Prostate gland (tissue), 2 donors: ENCODE results near the gene BTBD9. TPM values are rescaled to one million over a fixed set of nuclear protein-coding genes. Genes with fewer than 3 reads are reported as not detected.

Experiments
- DNase-seq: peaks from one replicate; pipeline ENCODE4 v3.0.0-alpha.2; 2019; ENCODE audit warnings: low spot score
- H3K27ac ChIP-seq, 2 donors: fragments of 200-600 bp; sonication (generic); 2 replicates each; pipeline ENCODE4 v1.5.1; 2017 to 2019
- H3K27me3 ChIP-seq: fragments of 200-600 bp; sonication (generic); replicated peaks from 2 replicates; pipeline ENCODE4 v1.5.1; 2019; ENCODE audit not compliant: insufficient read depth
- H3K36me3 ChIP-seq, 2 donors: fragments of 200-600 bp; sonication (generic); 1 replicate in 1 of 2; 2 replicates in 1 of 2; pipeline versions ENCODE4 v1.5.1 to v1.8.1; 2017 to 2019
- H3K4me1 ChIP-seq: fragments of 200-600 bp; sonication (generic); replicated peaks from 2 replicates; pipeline ENCODE4 v1.5.1; 2019
- H3K4me3 ChIP-seq, 2 donors: fragments of 200-600 bp; sonication (generic); 2 replicates each; pipeline ENCODE4 v1.5.1; 2017 to 2019
- H3K9me3 ChIP-seq: fragments of 200-600 bp; sonication (generic); 2 replicates; pipeline ENCODE4 v1.5.1; 2017
- POLR2A ChIP-seq: fragments of 450-650 bp; IDR thresholded peaks from one replicate; pipeline ENCODE4 v1.6.1; 2016; ENCODE audit warnings: antibody characterized with exemption, mild to moderate bottlenecking
- POLR2AphosphoS5 ChIP-seq: sonication (generic); formaldehyde crosslinking; IDR thresholded peaks from one replicate; pipeline ENCODE4 v1.6.1; 2017; ENCODE audit warnings: antibody characterized with exemption
- WGBS: methylation state at CpG from one replicate; pipeline ENCODE4 v1.1.5; 2018; 5-methylcytosine and 5-hydroxymethylcytosine counted together
- intact Hi-C: fragments of 100-400 bp; cut with DNase I; formaldehyde crosslinking; loops from one replicate; pipeline ENCODE4 v1.14.2; 2022
- total RNA-seq, 2 donors: library from RNA; depleted of rRNA; stranded (reverse); fragments of >200 nt; gene quantifications; one replicate each; pipeline ENCODE4 v1.1.0, GENCODE V29; 2016
- TF ChIP-seq, protein P1 (sequence below), 4 experiments: fragments of 200-600 bp in 2 of 4; fragments of 450-650 bp in 2 of 4; sonication (generic) in 2 of 4; IDR thresholded peaks; 1 replicate in 3 of 4; 2 replicates in 1 of 4; pipeline ENCODE4 v1.5.1; 2016 to 2019; ENCODE audit warnings: antibody characterized with exemption in 4 of 4, mild to moderate bottlenecking in 2 of 4, moderate library complexity in 2 of 4

The BTBD9 gene
- total RNA-seq, 2 donors from 2014 or later: 11.2 to 17.4 TPM

GRCh38 chr6:38176797-38177751 is 462.7 kb downstream of the BTBD9 start:
- H3K9me3 ChIP-seq: no peaks in the 10 kb centered on the region
- WGBS: 64% methylated on average over 32 of the region's 32 CpGs
- H3K4me3 ChIP-seq: no peak overlapping the region
- no peak for DNase-seq
- H3K27ac ChIP-seq: no peak overlapping the region
- no peaks in the 10 kb centered on the region for H3K36me3 ChIP-seq
- intact Hi-C loops: no loop called here
- no peaks in the 10 kb centered on the region for H3K27me3 ChIP-seq
- TF ChIP-seq, protein P1, sequence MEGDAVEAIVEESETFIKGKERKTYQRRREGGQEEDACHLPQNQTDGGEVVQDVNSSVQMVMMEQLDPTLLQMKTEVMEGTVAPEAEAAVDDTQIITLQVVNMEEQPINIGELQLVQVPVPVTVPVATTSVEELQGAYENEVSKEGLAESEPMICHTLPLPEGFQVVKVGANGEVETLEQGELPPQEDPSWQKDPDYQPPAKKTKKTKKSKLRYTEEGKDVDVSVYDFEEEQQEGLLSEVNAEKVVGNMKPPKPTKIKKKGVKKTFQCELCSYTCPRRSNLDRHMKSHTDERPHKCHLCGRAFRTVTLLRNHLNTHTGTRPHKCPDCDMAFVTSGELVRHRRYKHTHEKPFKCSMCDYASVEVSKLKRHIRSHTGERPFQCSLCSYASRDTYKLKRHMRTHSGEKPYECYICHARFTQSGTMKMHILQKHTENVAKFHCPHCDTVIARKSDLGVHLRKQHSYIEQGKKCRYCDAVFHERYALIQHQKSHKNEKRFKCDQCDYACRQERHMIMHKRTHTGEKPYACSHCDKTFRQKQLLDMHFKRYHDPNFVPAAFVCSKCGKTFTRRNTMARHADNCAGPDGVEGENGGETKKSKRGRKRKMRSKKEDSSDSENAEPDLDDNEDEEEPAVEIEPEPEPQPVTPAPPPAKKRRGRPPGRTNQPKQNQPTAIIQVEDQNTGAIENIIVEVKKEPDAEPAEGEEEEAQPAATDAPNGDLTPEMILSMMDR (IDR thresholded peaks at IDR 0.05): no peak
- no peak for TF ChIP-seq POLR2AphosphoS5
- no peak for TF ChIP-seq POLR2A
- no peaks in the 10 kb centered on the region for H3K4me1 ChIP-seq

DNA sequence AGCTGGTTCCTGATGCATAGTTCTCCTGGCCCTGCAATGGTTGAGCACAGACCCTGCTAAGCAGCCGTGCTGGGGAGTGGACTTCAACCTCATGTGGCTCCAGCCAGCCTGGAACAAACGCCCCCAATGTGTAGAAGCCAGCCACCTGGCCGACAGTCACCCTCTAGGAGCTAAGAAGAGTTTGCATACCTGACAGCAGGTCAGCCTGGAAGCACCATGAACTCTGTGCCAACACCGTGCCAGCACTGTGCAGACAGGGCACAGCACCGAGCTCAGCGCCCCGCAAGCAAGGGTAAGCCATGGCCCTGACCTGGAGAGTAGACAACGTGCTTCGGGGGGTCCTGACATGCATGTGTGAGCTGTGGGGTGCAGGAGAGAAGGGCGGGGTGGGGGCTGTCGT is 463.9 kb downstream of the BTBD9 start:
- Histone ChIP-seq H3K27me3 (no peaks in the 10 kb centered on the region), H3K27ac (no peak overlapping the region), H3K9me3 (no peaks in the 10 kb centered on the region), H3K4me1 (no peaks in the 10 kb centered on the region), H3K4me3 (no peak overlapping the region), H3K36me3 (no peaks in the 10 kb centered on the region)
- 93% methylated on average over 11 of the region's 11 CpGs for WGBS
- no peak for DNase-seq
- intact Hi-C loops: no loop called here
- TF ChIP-seq POLR2AphosphoS5: no peak
- TF ChIP-seq POLR2A: no peak
- TF ChIP-seq, protein P1 (IDR thresholded peaks at IDR 0.05): no peak

- no peaks in the 10 kb centered on the region for H3K36me3 ChIP-seq
- no peaks in the 10 kb centered on the region for H3K27me3 ChIP-seq
- no peaks in the 10 kb centered on the region for H3K9me3 ChIP-seq
- DNase-seq: no peak
- 96% methylated on average over 22 of the region's 22 CpGs for WGBS
- intact Hi-C loops: no loop called here
- H3K4me1 ChIP-seq: no peaks in the 10 kb centered on the region
- H3K27ac ChIP-seq: no peak overlapping the region
- TF ChIP-seq POLR2AphosphoS5 (no peak), POLR2A (no peak)
- TF ChIP-seq, protein P1 (IDR thresholded peaks at IDR 0.05): no peak
- H3K4me3 ChIP-seq: no peak overlapping the region
Observed at GRCh38 chr6:38174806-38175495, 464.8 kb downstream of the BTBD9 start.

GRCh38 chr6:38174315-38174714 is 465.4 kb downstream of the BTBD9 start:
- H3K4me1 ChIP-seq: no peaks in the 10 kb centered on the region
- H3K4me3 ChIP-seq: no peak overlapping the region
- H3K27me3 ChIP-seq: no peaks in the 10 kb centered on the region
- no peaks in the 10 kb centered on the region for H3K36me3 ChIP-seq
- intact Hi-C loops: no loop called here
- no peak overlapping the region for H3K27ac ChIP-seq
- no peak for TF ChIP-seq POLR2AphosphoS5
- H3K9me3 ChIP-seq: no peaks in the 10 kb centered on the region
- DNase-seq: no peak
- WGBS: 93% methylated on average over 8 of the region's 8 CpGs

GRCh38 chr6:38173909-38174308 is 465.8 kb downstream of the BTBD9 start:
- H3K27ac ChIP-seq: no peak overlapping the region
- H3K27me3 ChIP-seq: no peaks in the 10 kb centered on the region
- no peaks in the 10 kb centered on the region for H3K9me3 ChIP-seq
- no peak overlapping the region for H3K4me3 ChIP-seq
- intact Hi-C loops: no loop called here
- TF ChIP-seq POLR2AphosphoS5: no peak
- TF ChIP-seq, protein P1 (IDR thresholded peaks at IDR 0.05): no peak
- no peak for TF ChIP-seq POLR2A
- no peaks in the 10 kb centered on the region for H3K4me1 ChIP-seq
- WGBS: 89% methylated on average over 11 of the region's 11 CpGs
- no peaks in the 10 kb centered on the region for H3K36me3 ChIP-seq
- no peak for DNase-seq
